HUDEP-2 (cell line): ENCODE results near the gene ADAM22.

Experiments used
- DNase-seq, 76 experiments: peaks; one replicate each; lab custom pipeline; 2025; ENCODE audit not compliant: unreplicated experiment in 76 of 76; lab: John Stamatoyannopoulos, UW

ADAM22 gene

GRCh38 chr7:88243345-88243909 is 309.4 kb downstream of the ADAM22 start:
- DNase-seq: peak in 18 of 76 experiments; percentile 2 to 34 (median 12)

GRCh38 chr7:88244258-88244657 is 310.2 kb downstream of the ADAM22 start:
- no peak for DNase-seq
